ENCODE data around the gene PUS1.

The PUS1 gene

GRCh38 chr12:131994589-131994988 lies 65.5 kb downstream of the PUS1 start:
- no peak for DNase-seq (ENCODE audit: low read depth)

Measured in GM04503 (cell line).